Esophagus muscularis mucosa (tissue), 3 donors: ENCODE results near the gene CUL5.

Experiments used
- EP300 ChIP-seq: sonication (generic); formaldehyde crosslinking; IDR thresholded peaks from one replicate; pipeline ENCODE4 v1.6.1; 2017; ENCODE audit warnings: antibody characterized with exemption
- TF ChIP-seq, protein P1 (sequence below), 3 experiments: fragments of 200-600 bp in 2 of 3; fragments of 450-650 bp in 1 of 3; sonication (generic) in 2 of 3; IDR thresholded peaks; one replicate each; pipeline ENCODE4 v1.5.1; 2017 to 2019; ENCODE audit warnings: antibody characterized with exemption in 3 of 3, mild to moderate bottlenecking in 2 of 3, moderate library complexity in 1 of 3

DNA sequence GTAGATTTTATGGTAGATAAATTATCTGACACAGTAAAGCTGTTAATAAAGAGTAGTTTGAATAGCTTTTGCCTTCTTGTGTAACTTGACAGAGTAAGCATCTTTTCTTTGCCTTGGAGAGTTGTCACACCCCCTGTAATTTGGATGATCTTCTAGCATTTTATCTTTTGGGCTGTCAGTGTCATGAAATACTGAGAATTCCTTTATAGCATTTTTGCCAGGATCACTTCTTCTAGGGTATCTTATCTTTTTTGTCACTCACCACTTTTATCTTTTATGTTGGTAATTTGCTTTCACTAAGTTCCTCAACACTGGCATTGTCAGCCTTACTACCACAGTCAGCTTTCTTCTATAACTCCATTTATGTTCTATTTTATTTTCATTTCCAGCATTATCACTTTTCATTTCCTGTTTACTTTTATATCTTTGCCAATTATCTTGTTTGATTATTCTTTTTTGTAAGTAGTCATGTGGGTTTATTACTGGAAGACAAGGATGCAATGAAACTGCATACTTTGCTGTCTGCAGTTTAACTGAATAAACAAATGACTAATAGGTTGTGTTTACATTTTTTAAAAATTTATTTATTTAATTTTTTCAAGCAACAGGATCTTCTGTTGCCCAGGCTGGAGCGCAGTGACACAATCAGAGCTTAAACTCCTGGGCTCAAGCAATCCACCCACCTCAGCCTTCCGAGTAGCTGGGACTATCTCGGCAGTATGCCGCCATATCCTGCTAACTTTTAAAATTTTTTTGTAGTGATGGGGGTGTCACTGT is 84.6 kb downstream of the CUL5 start:
- TF ChIP-seq EP300 = no peak
- TF ChIP-seq, protein P1, sequence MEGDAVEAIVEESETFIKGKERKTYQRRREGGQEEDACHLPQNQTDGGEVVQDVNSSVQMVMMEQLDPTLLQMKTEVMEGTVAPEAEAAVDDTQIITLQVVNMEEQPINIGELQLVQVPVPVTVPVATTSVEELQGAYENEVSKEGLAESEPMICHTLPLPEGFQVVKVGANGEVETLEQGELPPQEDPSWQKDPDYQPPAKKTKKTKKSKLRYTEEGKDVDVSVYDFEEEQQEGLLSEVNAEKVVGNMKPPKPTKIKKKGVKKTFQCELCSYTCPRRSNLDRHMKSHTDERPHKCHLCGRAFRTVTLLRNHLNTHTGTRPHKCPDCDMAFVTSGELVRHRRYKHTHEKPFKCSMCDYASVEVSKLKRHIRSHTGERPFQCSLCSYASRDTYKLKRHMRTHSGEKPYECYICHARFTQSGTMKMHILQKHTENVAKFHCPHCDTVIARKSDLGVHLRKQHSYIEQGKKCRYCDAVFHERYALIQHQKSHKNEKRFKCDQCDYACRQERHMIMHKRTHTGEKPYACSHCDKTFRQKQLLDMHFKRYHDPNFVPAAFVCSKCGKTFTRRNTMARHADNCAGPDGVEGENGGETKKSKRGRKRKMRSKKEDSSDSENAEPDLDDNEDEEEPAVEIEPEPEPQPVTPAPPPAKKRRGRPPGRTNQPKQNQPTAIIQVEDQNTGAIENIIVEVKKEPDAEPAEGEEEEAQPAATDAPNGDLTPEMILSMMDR (IDR thresholded peaks at IDR 0.05) = no peak
